SK-N-SH treated with all-trans-retinoic acid at 6 μM for 48 hours (cell line): Measurements from ENCODE around the gene ACMSD.

Experiments
- ATAC-seq: fragments of 200-7000 bp; cut with Tn5 transposase; 3 replicates; pipeline ENCODE4 v1.9.1; 2020; ENCODE audit warnings: mild to moderate bottlenecking, moderate library complexity
- ARNTL ChIP-seq: fragments of 450-650 bp; formaldehyde crosslinking; IDR thresholded peaks from 2 replicates; pipeline ENCODE4 v1.5.0; 2020; ENCODE audit warnings: low read depth, mild to moderate bottlenecking, moderate library complexity, borderline replicate concordance
- BACH2 ChIP-seq: fragments of 250-450 bp; sonication (Bioruptor Pico); IDR thresholded peaks from 2 replicates; pipeline ENCODE4 v1.9.0; 2021; ENCODE audit warnings: mild to moderate bottlenecking, borderline replicate concordance
- CSDC2 ChIP-seq: fragments of 250-450 bp; sonication (Bioruptor Pico); IDR thresholded peaks from 2 replicates; pipeline ENCODE4 v1.5.0; 2020; ENCODE audit warnings: mild to moderate bottlenecking, moderate library complexity
- ESRRG ChIP-seq: fragments of 250-450 bp; sonication (Bioruptor Pico); IDR thresholded peaks from 2 replicates; pipeline ENCODE4 v1.6.1; 2021; ENCODE audit warnings: mild to moderate bottlenecking
- GLIS3 ChIP-seq: fragments of 250-450 bp; sonication (Bioruptor Pico); IDR thresholded peaks from 2 replicates; pipeline ENCODE4 v1.5.0; 2020; ENCODE audit warnings: mild to moderate bottlenecking, moderate library complexity
- ISL1 ChIP-seq: fragments of 250-450 bp; sonication (Bioruptor Pico); IDR thresholded peaks from 2 replicates; pipeline ENCODE4 v2.1.2; 2022; ENCODE audit warnings: mild to moderate bottlenecking, moderate library complexity
- OSR1 ChIP-seq: fragments of 250-450 bp; sonication (Bioruptor Pico); IDR thresholded peaks from 2 replicates; pipeline ENCODE4 v1.8.0; 2022; ENCODE audit warnings: moderate library complexity, mild to moderate bottlenecking, inconsistent platforms
- PATZ1 ChIP-seq: fragments of 250-450 bp; sonication (Bioruptor Pico); IDR thresholded peaks from 2 replicates; pipeline ENCODE4 v1.8.0; 2020; ENCODE audit warnings: mild to moderate bottlenecking, moderate library complexity, borderline replicate concordance
- POU6F1 ChIP-seq: fragments of 250-450 bp; sonication (Bioruptor Pico); IDR thresholded peaks from 2 replicates; pipeline ENCODE4 v1.8.0; 2021; ENCODE audit warnings: low read depth, mild to moderate bottlenecking, moderate library complexity, borderline replicate concordance
- PPARA ChIP-seq: fragments of 250-450 bp; sonication (Bioruptor Pico); IDR thresholded peaks from 2 replicates; pipeline ENCODE4 v1.5.0; 2020; ENCODE audit warnings: mild to moderate bottlenecking, borderline replicate concordance
- RARB ChIP-seq: fragments of 250-450 bp; sonication (Bioruptor Pico); IDR thresholded peaks from 2 replicates; pipeline ENCODE4 v1.8.0; 2021; ENCODE audit warnings: mild to moderate bottlenecking, moderate library complexity
- SNAI2 ChIP-seq: fragments of 250-450 bp; sonication (Bioruptor Pico); IDR thresholded peaks from 2 replicates; pipeline ENCODE4 v1.5.0; 2020; ENCODE audit warnings: mild to moderate bottlenecking, moderate library complexity
- TCF4 ChIP-seq: fragments of 250-450 bp; sonication (Bioruptor Pico); IDR thresholded peaks from 2 replicates; pipeline ENCODE4 v1.8.0; 2021; ENCODE audit warnings: mild to moderate bottlenecking, moderate library complexity, borderline replicate concordance
- TOX ChIP-seq: fragments of 250-450 bp; sonication (Bioruptor Pico); IDR thresholded peaks from 2 replicates; pipeline ENCODE4 v1.8.0; 2021; ENCODE audit warnings: mild to moderate bottlenecking, moderate library complexity, borderline replicate concordance
- TSHZ2 ChIP-seq: fragments of 250-450 bp; sonication (Bioruptor Pico); IDR thresholded peaks from 2 replicates; pipeline ENCODE4 v1.5.0; 2020; ENCODE audit warnings: mild to moderate bottlenecking, moderate library complexity
- ZC3H10 ChIP-seq: fragments of 250-450 bp; sonication (Bioruptor Pico); IDR thresholded peaks from 2 replicates; pipeline ENCODE4 v1.5.1; 2021; ENCODE audit warnings: mild to moderate bottlenecking, moderate library complexity
- ZFP30 ChIP-seq: fragments of 450-650 bp; formaldehyde crosslinking; IDR thresholded peaks from 2 replicates; pipeline ENCODE4 v1.5.0; 2022; ENCODE audit warnings: mild to moderate bottlenecking, moderate library complexity
- ZNF565 ChIP-seq: fragments of 450-650 bp; formaldehyde crosslinking; conservative IDR thresholded peaks from 2 replicates; pipeline ENCODE4 v1.5.0; 2020; ENCODE audit warnings: low read depth, mild to moderate bottlenecking, moderate library complexity
- ZNF70 ChIP-seq: fragments of 450-650 bp; formaldehyde crosslinking; IDR thresholded peaks from 2 replicates; pipeline ENCODE4 v1.5.0; 2020; ENCODE audit warnings: mild to moderate bottlenecking, moderate library complexity
- ZNF8 ChIP-seq: fragments of 450-650 bp; formaldehyde crosslinking; IDR thresholded peaks from 2 replicates; pipeline ENCODE4 v1.5.0; 2020; ENCODE audit warnings: mild to moderate bottlenecking, moderate library complexity
- TF ChIP-seq, protein P1 (sequence below): fragments of 250-450 bp; sonication (Bioruptor Pico); IDR thresholded peaks from 2 replicates; pipeline ENCODE4 v1.5.1; 2020; ENCODE audit warnings: low read depth, mild to moderate bottlenecking, moderate library complexity
- TF ChIP-seq, protein P2 (sequence below): fragments of 250-450 bp; sonication (Bioruptor Pico); IDR thresholded peaks from 2 replicates; pipeline ENCODE4 v1.5.1; 2021; ENCODE audit warnings: mild to moderate bottlenecking, moderate library complexity

Gene ACMSD

DNA sequence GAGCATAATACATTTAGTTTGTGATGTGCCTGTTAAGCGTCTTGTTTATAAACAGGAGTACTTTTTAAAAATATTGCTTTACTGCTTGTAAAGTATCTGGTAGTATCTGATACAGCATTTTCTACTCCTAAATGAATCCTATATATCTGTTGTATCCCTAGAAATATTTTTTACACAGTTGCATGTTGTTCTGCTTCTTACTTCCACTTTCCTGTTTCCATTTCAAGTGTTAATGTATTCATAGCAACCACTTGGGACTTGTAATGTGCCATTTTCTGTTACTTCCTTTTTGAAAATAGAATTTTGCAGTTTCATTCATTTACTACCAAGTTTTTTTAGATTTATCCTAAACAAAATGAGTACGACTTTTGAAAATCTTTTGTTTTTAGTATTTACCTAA lies 105.1 kb downstream of the ACMSD start:
- TF ChIP-seq, protein P1, sequence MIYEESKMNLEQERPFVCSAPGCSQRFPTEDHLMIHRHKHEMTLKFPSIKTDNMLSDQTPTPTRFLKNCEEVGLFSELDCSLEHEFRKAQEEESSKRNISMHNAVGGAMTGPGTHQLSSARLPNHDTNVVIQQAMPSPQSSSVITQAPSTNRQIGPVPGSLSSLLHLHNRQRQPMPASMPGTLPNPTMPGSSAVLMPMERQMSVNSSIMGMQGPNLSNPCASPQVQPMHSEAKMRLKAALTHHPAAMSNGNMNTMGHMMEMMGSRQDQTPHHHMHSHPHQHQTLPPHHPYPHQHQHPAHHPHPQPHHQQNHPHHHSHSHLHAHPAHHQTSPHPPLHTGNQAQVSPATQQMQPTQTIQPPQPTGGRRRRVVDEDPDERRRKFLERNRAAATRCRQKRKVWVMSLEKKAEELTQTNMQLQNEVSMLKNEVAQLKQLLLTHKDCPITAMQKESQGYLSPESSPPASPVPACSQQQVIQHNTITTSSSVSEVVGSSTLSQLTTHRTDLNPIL (CRISPR knock-in tag) = no peak
- TF ChIP-seq PPARA (no peak), ZFP30 (CRISPR knock-in tag) (no peak), GLIS3 (CRISPR knock-in tag) (no peak), ZNF565 (CRISPR knock-in tag) (no peak)
- ATAC-seq = no peak

GRCh38 chr2:134944975-134945374 lies 106.6 kb downstream of the ACMSD start:
- no peak for ATAC-seq
- TF ChIP-seq ZNF8 (CRISPR knock-in tag) (no peak), TOX (CRISPR knock-in tag) (no peak), ARNTL (CRISPR knock-in tag) (no peak), ISL1 (CRISPR knock-in tag) (no peak), TCF4 (no peak), PPARA (no peak), ZNF565 (CRISPR knock-in tag) (no peak), GLIS3 (CRISPR knock-in tag) (no peak), OSR1 (CRISPR knock-in tag) (no peak), PATZ1 (CRISPR knock-in tag) (no peak), BACH2 (no peak), SNAI2 (CRISPR knock-in tag) (no peak), TSHZ2 (CRISPR knock-in tag) (no peak), ZC3H10 (CRISPR knock-in tag) (no peak), POU6F1 (CRISPR knock-in tag) (no peak)
- TF ChIP-seq, protein P1 (CRISPR knock-in tag) = no peak

- ATAC-seq = no peak
Measured at GRCh38 chr2:134946073-134946472, 107.7 kb downstream of the ACMSD start.

More at GRCh38 chr2:134946073-134946472, 107.7 kb downstream of the ACMSD start:
- no peak for TF ChIP-seq CSDC2 (CRISPR knock-in tag)
- no peak for TF ChIP-seq BACH2
- TF ChIP-seq ZFP30 (CRISPR knock-in tag) = no peak
- TF ChIP-seq ARNTL (CRISPR knock-in tag) = no peak
- no peak for TF ChIP-seq ZNF565 (CRISPR knock-in tag)
- no peak for TF ChIP-seq RARB (CRISPR knock-in tag)
- TF ChIP-seq ESRRG (CRISPR knock-in tag) = no peak
- TF ChIP-seq, protein P2, sequence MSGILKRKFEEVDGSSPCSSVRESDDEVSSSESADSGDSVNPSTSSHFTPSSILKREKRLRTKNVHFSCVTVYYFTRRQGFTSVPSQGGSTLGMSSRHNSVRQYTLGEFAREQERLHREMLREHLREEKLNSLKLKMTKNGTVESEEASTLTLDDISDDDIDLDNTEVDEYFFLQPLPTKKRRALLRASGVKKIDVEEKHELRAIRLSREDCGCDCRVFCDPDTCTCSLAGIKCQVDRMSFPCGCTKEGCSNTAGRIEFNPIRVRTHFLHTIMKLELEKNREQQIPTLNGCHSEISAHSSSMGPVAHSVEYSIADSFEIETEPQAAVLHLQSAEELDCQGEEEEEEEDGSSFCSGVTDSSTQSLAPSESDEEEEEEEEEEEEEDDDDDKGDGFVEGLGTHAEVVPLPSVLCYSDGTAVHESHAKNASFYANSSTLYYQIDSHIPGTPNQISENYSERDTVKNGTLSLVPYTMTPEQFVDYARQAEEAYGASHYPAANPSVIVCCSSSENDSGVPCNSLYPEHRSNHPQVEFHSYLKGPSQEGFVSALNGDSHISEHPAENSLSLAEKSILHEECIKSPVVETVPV (CRISPR knock-in tag) = no peak
- TF ChIP-seq TCF4 = no peak
- TF ChIP-seq GLIS3 (CRISPR knock-in tag) = no peak
- no peak for TF ChIP-seq ZNF70 (CRISPR knock-in tag)
- no peak for TF ChIP-seq PATZ1 (CRISPR knock-in tag)
- no peak for TF ChIP-seq OSR1 (CRISPR knock-in tag)
- no peak for TF ChIP-seq ZC3H10 (CRISPR knock-in tag)
- TF ChIP-seq PPARA = no peak
- no peak for TF ChIP-seq POU6F1 (CRISPR knock-in tag)
- TF ChIP-seq ISL1 (CRISPR knock-in tag) = no peak
- no peak for TF ChIP-seq TOX (CRISPR knock-in tag)
- TF ChIP-seq SNAI2 (CRISPR knock-in tag) = no peak
